Measurements from ENCODE around the gene ANKRD24. TPM values are rescaled to one million over a fixed set of nuclear protein-coding genes. Genes with fewer than 3 reads are reported as not detected.

Gene ANKRD24
- total and polyA plus RNA-seq, 2 donors (not counting 3 experiments of a cell fraction or from before 2014, with no cell fraction given) = 0.07 to 0.27 TPM

DNA sequence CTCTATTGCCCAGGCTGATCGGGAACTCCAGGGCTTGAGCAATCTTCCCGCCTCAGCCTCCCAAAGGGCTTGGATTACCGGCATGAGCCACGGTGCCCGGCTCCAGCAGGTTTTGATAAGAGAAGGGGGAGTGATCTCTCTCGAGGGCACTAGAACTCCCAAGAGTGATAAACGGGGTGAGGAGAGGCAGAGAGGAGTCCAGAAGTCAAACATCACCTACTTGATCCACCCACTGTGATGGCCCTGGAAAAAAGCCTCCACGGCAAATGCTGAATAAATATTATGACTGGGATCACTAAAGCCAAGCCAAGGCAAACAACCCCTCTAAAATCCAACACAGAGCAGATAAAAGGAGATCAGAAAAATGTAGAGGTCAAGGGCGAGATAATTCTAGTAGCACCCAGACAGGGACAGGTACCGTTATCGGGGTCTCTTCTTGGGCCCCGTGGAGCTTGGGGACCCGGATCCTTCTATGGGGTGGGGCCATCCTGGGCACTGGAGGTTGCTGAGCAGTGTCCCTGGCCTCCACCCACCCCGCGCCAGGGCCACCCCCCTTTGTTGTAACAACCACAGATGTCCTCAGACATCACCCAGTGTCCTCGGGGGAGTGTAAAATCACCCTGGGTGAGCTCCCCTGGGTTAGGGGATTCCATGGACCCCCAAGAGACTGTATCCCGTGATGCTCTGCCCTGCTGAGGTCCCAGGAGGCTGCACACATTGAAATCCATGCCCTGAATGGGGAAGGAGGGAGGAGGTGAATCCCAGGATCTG, 32.8 kb upstream of the ANKRD24 start:
- Histone ChIP-seq H3K4me1 (ENCODE audit: control insufficient read depth, extremely low read depth, insufficient read depth, low read length) (peaks cover 5% of the 10 kb centered on the region), H3K9me1 (replicated peaks; ENCODE audit: control insufficient read depth, extremely low read depth, insufficient read depth, low read length) (no peaks in the 10 kb centered on the region), H3K9me3 (replicated peaks; ENCODE audit: control insufficient read depth, insufficient read depth, low read length) (no peaks in the 10 kb centered on the region), H4K20me1 (replicated peaks; ENCODE audit: control insufficient read depth, extremely low read depth, insufficient read depth, low read length) (no peaks in the 10 kb centered on the region), H3K79me2 (ENCODE audit: control insufficient read depth, insufficient read depth, low read length) (no peaks in the 10 kb centered on the region), H3K36me3 (ENCODE audit: control insufficient read depth in 2 of 2, extremely low read depth in 1 of 2, insufficient read depth in 2 of 2, low read length in 2 of 2) (no peaks in the 10 kb centered on the region), H3K27ac (ENCODE audit: insufficient read depth, low read depth, low read length) (no peak overlapping the region), H3K9ac (replicated peaks; ENCODE audit: extremely low read depth, insufficient read depth, low read length) (no peak overlapping the region), H3K4me3 (replicated peaks in 1 of 3; ENCODE audit: insufficient read depth in 1 of 3, low read depth in 1 of 3, low read length in 3 of 3) (no peak overlapping the region), H3K4me2 (ENCODE audit: insufficient read depth, low read length) (no peak overlapping the region), H2AFZ (ENCODE audit: low read depth, low read length) (no peak overlapping the region), H3K27me3 (ENCODE audit: control insufficient read depth in 2 of 2, insufficient read depth in 2 of 2, low read length in 2 of 2) (no peaks in the 10 kb centered on the region)
- BruUV-seq (replicated peaks) = no TSS peak
- dilution Hi-C loops (cut with MboI; ENCODE audit: extremely low pct_ligation_motif_present, low sequenced_read_pairs) (no loop called here), intact Hi-C loops (cut with micrococcal nuclease) (no loop called here)
- ChIA-PET CTCF (interaction anchor here (5.6 kb wide), 1 partner anchor 10 kb away, joined by 51 read pairs; no protein-coding TSS in a partner anchor), POLR2A (no interaction called here)
- TF ChIP-seq JUN (IDR thresholded peaks at IDR 0.05; ENCODE audit: borderline replicate concordance, insufficient read depth, insufficient read length, low read depth) (no peak), GATA2 (IDR thresholded peaks at IDR 0.05; ENCODE audit: insufficient read depth, insufficient read length, low read depth, low read length) (no peak), POLR2A (IDR thresholded peaks at IDR 0.05; ENCODE audit: low read depth, low read length) (no peak), MYC (IDR thresholded peaks at IDR 0.05; ENCODE audit: low read depth, low read length) (no peak), FOS (IDR thresholded peaks at IDR 0.05; ENCODE audit: borderline replicate concordance, insufficient read depth, low read length) (no peak), POLR2AphosphoS5 (IDR thresholded peaks at IDR 0.05; ENCODE audit: insufficient read depth, low read depth, low read length) (no peak), EZH2 (IDR thresholded peaks at IDR 0.05; ENCODE audit: borderline replicate concordance, low read depth, low read length, severe bottlenecking) (no peak)
- TF ChIP-seq, protein P1, sequence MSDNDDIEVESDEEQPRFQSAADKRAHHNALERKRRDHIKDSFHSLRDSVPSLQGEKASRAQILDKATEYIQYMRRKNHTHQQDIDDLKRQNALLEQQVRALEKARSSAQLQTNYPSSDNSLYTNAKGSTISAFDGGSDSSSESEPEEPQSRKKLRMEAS (IDR thresholded peaks at IDR 0.05; ENCODE audit: insufficient read depth, insufficient read length) = no peak
- TF ChIP-seq, protein P2, sequence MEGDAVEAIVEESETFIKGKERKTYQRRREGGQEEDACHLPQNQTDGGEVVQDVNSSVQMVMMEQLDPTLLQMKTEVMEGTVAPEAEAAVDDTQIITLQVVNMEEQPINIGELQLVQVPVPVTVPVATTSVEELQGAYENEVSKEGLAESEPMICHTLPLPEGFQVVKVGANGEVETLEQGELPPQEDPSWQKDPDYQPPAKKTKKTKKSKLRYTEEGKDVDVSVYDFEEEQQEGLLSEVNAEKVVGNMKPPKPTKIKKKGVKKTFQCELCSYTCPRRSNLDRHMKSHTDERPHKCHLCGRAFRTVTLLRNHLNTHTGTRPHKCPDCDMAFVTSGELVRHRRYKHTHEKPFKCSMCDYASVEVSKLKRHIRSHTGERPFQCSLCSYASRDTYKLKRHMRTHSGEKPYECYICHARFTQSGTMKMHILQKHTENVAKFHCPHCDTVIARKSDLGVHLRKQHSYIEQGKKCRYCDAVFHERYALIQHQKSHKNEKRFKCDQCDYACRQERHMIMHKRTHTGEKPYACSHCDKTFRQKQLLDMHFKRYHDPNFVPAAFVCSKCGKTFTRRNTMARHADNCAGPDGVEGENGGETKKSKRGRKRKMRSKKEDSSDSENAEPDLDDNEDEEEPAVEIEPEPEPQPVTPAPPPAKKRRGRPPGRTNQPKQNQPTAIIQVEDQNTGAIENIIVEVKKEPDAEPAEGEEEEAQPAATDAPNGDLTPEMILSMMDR (IDR thresholded peaks at IDR 0.05; ENCODE audit: extremely low read depth in 1 of 2, insufficient read depth in 1 of 2, low read depth in 1 of 2, low read length in 2 of 2) = no peak
- no peak for DNase-seq (ENCODE audit: low read depth, low spot score)
- FAIRE-seq = no peak
